ENCODE measurements around the gene RANBP1. TPM values are rescaled to one million over a fixed set of nuclear protein-coding genes. Genes with fewer than 3 reads are reported as not detected.
"Not testable (repeated sequence)": the region's sequence is repeated elsewhere in the genome, so short reads cannot be mapped to it uniquely, and the experiment has no call there.

Gene RANBP1
- polyA plus RNA-seq, 1 donor from 2014 or later, result 110 TPM

- no peak overlapping the region for H3K27ac Mint-ChIP-seq
- H3K9me3 Mint-ChIP-seq, result no peaks in the 10 kb centered on the region
- no peak overlapping the region for H3K4me3 Mint-ChIP-seq
- H3K4me1 Mint-ChIP-seq, result peaks cover 0 to 3% (median 0%) of the 10 kb centered on the region in 3 donors
- no peaks in the 10 kb centered on the region for H3K27me3 Mint-ChIP-seq
- H3K36me3 Mint-ChIP-seq, result no peaks in the 10 kb centered on the region
These were observed 35.3 kb downstream of the RANBP1 start for GRCh38 chr22:20151276-20151588.

GRCh38 chr22:20152464-20152890 is 36.6 kb downstream of the RANBP1 start:
- no peaks in the 10 kb centered on the region for H3K9me3 Mint-ChIP-seq
- peaks cover 5% of the 10 kb centered on the region for H3K27me3 Mint-ChIP-seq
- H3K36me3 Mint-ChIP-seq, result no peaks in the 10 kb centered on the region
- no peak overlapping the region for H3K27ac Mint-ChIP-seq
- no peak overlapping the region for H3K4me3 Mint-ChIP-seq
- peaks cover 0 to 3% (median 0%) of the 10 kb centered on the region in 3 donors for H3K4me1 Mint-ChIP-seq

- Mint-ChIP-seq H3K9me3 (no peaks in the 10 kb centered on the region), H3K4me1 (peaks cover 0 to 3% (median 0%) of the 10 kb centered on the region in 3 donors), H3K36me3 (no peaks in the 10 kb centered on the region), H3K27me3 (peaks cover 5% of the 10 kb centered on the region), H3K27ac (no peak overlapping the region), H3K4me3 (no peak overlapping the region)
These were observed 38.0 kb downstream of the RANBP1 start for GRCh38 chr22:20153945-20154344.

- no peak overlapping the region for H3K4me3 Mint-ChIP-seq
- no peaks in the 10 kb centered on the region for H3K36me3 Mint-ChIP-seq
- H3K27ac Mint-ChIP-seq, result no peak overlapping the region
- peaks cover 6% of the 10 kb centered on the region for H3K27me3 Mint-ChIP-seq
- H3K4me1 Mint-ChIP-seq, result peaks cover 0 to 3% (median 0%) of the 10 kb centered on the region in 3 donors
- H3K9me3 Mint-ChIP-seq, result no peaks in the 10 kb centered on the region
These were observed 38.8 kb downstream of the RANBP1 start for GRCh38 chr22:20154602-20155187.

- no peaks in the 10 kb centered on the region for H3K36me3 Mint-ChIP-seq
These were observed 39.6 kb downstream of the RANBP1 start for GRCh38 chr22:20155330-20156041.

GRCh38 chr22:20156042-20156389 is 40.1 kb downstream of the RANBP1 start:
- no peaks in the 10 kb centered on the region for H3K9me3 Mint-ChIP-seq
- H3K4me3 Mint-ChIP-seq, result no peak overlapping the region
- peaks cover 8% of the 10 kb centered on the region for H3K27me3 Mint-ChIP-seq
- H3K36me3 Mint-ChIP-seq, result no peaks in the 10 kb centered on the region
- H3K4me1 Mint-ChIP-seq, result peaks cover 0 to 3% (median 0%) of the 10 kb centered on the region in 3 donors
- no peak overlapping the region for H3K27ac Mint-ChIP-seq

More at GRCh38 chr22:20155330-20156041, 39.6 kb downstream of the RANBP1 start:
- Mint-ChIP-seq H3K4me3 (no peak overlapping the region), H3K4me1 (peaks cover 0 to 3% (median 0%) of the 10 kb centered on the region in 3 donors), H3K27ac (no peak overlapping the region), H3K27me3 (peaks cover 8% of the 10 kb centered on the region), H3K9me3 (no peaks in the 10 kb centered on the region)

GRCh38 chr22:20156611-20157429 is 40.9 kb downstream of the RANBP1 start:
- H3K9me3 Mint-ChIP-seq, result no peaks in the 10 kb centered on the region
- H3K4me1 Mint-ChIP-seq, result peaks cover 0 to 3% (median 0%) of the 10 kb centered on the region in 3 donors
- peaks cover 8% of the 10 kb centered on the region for H3K27me3 Mint-ChIP-seq
- no peak overlapping the region for H3K27ac Mint-ChIP-seq
- no peaks in the 10 kb centered on the region for H3K36me3 Mint-ChIP-seq
- no peak overlapping the region for H3K4me3 Mint-ChIP-seq

GRCh38 chr22:20157430-20158183 is 41.7 kb downstream of the RANBP1 start:
- peaks cover 8% of the 10 kb centered on the region for H3K27me3 Mint-ChIP-seq
- H3K36me3 Mint-ChIP-seq, result no peaks in the 10 kb centered on the region
- no peaks in the 10 kb centered on the region for H3K9me3 Mint-ChIP-seq
- H3K4me1 Mint-ChIP-seq, result peaks cover 0 to 3% (median 0%) of the 10 kb centered on the region in 3 donors
- no peak overlapping the region for H3K27ac Mint-ChIP-seq
- H3K4me3 Mint-ChIP-seq, result no peak overlapping the region

- Mint-ChIP-seq H3K36me3 (no peaks in the 10 kb centered on the region), H3K27ac (no peak overlapping the region), H3K4me3 (no peak overlapping the region)
These were observed 42.6 kb downstream of the RANBP1 start for GRCh38 chr22:20158391-20159036.

GRCh38 chr22:20159076-20159475 is 43.2 kb downstream of the RANBP1 start:
- no peak overlapping the region for H3K27ac Mint-ChIP-seq

More at GRCh38 chr22:20158391-20159036, 42.6 kb downstream of the RANBP1 start:
- H3K4me1 Mint-ChIP-seq, result peaks cover 0 to 3% (median 0%) of the 10 kb centered on the region in 3 donors
- H3K9me3 Mint-ChIP-seq, result no peaks in the 10 kb centered on the region
- H3K27me3 Mint-ChIP-seq, result peaks cover 8% of the 10 kb centered on the region

GRCh38 chr22:20159531-20159930 is 43.6 kb downstream of the RANBP1 start:
- not testable (repeated sequence) for H3K4me3 Mint-ChIP-seq

More at GRCh38 chr22:20159076-20159475, 43.2 kb downstream of the RANBP1 start:
- peaks cover 0 to 3% (median 0%) of the 10 kb centered on the region in 3 donors for H3K4me1 Mint-ChIP-seq
- no peaks in the 10 kb centered on the region for H3K9me3 Mint-ChIP-seq
- peaks cover 8% of the 10 kb centered on the region for H3K27me3 Mint-ChIP-seq
- H3K36me3 Mint-ChIP-seq, result no peaks in the 10 kb centered on the region
- H3K4me3 Mint-ChIP-seq, result no peak overlapping the region

GRCh38 chr22:20160041-20160440 is 44.1 kb downstream of the RANBP1 start:
- no peak overlapping the region for H3K27ac Mint-ChIP-seq
- H3K9me3 Mint-ChIP-seq, result no peaks in the 10 kb centered on the region
- H3K4me3 Mint-ChIP-seq, result no peak overlapping the region
- H3K27me3 Mint-ChIP-seq, result peaks cover 8% of the 10 kb centered on the region
- H3K4me1 Mint-ChIP-seq, result peaks cover 0 to 3% (median 0%) of the 10 kb centered on the region in 3 donors
- no peaks in the 10 kb centered on the region for H3K36me3 Mint-ChIP-seq

More at GRCh38 chr22:20159531-20159930, 43.6 kb downstream of the RANBP1 start:
- not testable (repeated sequence) for H3K9me3 Mint-ChIP-seq, H3K27ac Mint-ChIP-seq, H3K4me1 Mint-ChIP-seq, H3K27me3 Mint-ChIP-seq, H3K36me3 Mint-ChIP-seq

- H3K9me3 Mint-ChIP-seq, result no peaks in the 10 kb centered on the region
- H3K27ac Mint-ChIP-seq, result no peak overlapping the region
- no peaks in the 10 kb centered on the region for H3K4me1 Mint-ChIP-seq
- no peaks in the 10 kb centered on the region for H3K36me3 Mint-ChIP-seq
- H3K4me3 Mint-ChIP-seq, result no peak overlapping the region
- H3K27me3 Mint-ChIP-seq, result peaks cover under 1% of the 10 kb centered on the region
These were observed 49.0 kb downstream of the RANBP1 start for GRCh38 chr22:20164863-20165262.

- Mint-ChIP-seq H3K4me3 (no peak overlapping the region), H3K9me3 (no peaks in the 10 kb centered on the region), H3K27me3 (peaks cover 1% of the 10 kb centered on the region), H3K4me1 (no peaks in the 10 kb centered on the region), H3K36me3 (no peaks in the 10 kb centered on the region), H3K27ac (no peak overlapping the region)
These were observed 49.5 kb downstream of the RANBP1 start for GRCh38 chr22:20165421-20165820.

Measured in IgD-negative memory B cell (primary cell).